ENCODE data around the gene ANKRD37.

Gene ANKRD37

DNA sequence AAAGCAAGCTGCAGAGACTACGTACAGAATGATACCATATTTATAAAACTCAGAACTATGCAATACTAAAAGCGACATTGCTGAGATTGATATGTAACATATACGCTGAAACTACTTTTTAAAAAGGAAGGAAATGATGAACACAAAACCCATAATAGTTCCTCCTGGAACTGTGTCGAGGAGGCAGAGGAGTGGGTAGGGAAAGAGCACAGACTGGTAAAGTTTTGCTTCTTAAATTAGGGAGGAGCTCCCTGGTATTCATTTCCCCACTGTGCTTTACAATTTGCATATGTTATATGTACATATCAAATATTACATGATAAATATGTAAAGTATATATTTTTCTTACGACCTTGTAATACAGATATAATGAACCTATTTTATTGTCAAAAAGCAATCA lies 15.2 kb downstream of the ANKRD37 start:
- in situ Hi-C loops (cut with HindIII; ENCODE audit: low sequenced_read_pairs): no loop called here

DNA sequence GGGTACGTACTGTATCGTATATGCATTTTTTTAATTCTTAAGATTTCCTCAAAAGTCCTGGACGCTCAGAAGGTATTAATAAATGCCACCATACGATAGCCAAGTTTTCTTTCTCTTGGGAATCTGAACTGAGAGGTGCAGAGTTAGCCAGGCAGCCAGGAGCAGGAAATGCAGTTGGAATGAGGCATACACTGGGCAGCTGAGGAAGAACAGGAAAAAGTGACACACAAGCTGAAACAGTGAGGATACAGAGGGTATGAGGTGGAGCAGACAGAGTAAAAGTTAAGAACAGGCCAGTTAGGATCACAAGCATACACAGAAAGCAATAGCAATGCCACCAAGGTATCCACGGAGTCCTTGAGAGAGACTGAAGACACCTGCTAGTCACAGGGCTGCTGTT lies 15.8 kb downstream of the ANKRD37 start:
- in situ Hi-C loops (cut with HindIII; ENCODE audit: low sequenced_read_pairs): no loop called here

DNA sequence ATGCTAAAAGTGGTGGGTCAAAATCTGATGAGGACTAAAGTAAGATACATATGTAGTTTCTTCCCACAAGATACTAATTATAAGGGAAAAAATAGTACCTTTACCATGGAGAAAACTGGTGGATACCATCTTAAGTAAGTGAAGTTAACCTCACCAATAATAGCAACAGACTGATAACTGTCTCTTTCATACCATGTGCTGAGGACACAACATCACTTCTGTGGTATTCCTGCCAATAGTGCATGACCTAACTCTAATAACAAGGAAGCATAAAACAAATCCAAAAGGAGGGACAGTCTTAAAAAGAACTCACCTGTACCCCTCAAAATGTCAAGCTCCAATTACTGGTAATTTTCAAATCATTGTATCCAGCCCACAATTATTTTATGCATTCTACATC lies 20.3 kb downstream of the ANKRD37 start:
- in situ Hi-C loops (cut with HindIII; ENCODE audit: low sequenced_read_pairs): no loop called here

DNA sequence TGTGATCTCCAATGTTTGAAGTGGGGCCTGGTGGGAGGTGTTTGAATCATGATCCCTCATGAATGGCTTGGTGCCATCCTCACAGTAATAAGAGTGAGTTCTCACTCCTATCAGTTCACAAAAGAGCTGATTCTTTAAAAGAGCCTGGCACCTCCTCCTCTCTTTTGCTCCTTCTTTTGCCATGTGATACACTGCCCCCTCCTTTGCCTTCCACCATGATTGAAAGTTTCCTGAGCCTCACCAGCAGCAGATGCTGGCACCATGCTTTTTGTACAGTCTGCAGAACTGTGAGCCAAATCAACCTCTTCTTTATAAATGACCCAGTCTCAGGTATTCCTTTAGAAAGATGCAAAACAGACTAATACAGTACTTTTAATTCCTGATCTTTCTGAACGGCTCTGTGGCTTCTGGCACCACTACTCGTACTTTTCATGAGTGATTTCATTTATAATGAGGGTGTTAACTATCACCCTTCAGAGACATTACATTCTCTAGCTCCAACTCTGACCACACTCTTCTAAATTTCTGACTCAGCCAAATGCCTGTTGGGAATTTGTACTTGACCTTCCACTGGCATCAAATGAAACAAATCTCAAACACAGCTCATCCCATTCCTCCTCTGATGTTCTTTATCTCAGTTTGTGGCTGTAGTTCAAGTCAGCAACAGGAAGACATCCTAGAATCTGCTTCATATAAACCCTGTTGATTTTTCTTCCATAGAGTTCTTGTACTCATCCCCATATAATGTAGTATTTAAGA lies 24.9 kb downstream of the ANKRD37 start:
- in situ Hi-C loops (cut with HindIII; ENCODE audit: low sequenced_read_pairs): no loop called here

- in situ Hi-C loops (cut with HindIII; ENCODE audit: low sequenced_read_pairs): no loop called here
These were observed 28.4 kb downstream of the ANKRD37 start for GRCh38 chr4:185424905-185425646.

DNA sequence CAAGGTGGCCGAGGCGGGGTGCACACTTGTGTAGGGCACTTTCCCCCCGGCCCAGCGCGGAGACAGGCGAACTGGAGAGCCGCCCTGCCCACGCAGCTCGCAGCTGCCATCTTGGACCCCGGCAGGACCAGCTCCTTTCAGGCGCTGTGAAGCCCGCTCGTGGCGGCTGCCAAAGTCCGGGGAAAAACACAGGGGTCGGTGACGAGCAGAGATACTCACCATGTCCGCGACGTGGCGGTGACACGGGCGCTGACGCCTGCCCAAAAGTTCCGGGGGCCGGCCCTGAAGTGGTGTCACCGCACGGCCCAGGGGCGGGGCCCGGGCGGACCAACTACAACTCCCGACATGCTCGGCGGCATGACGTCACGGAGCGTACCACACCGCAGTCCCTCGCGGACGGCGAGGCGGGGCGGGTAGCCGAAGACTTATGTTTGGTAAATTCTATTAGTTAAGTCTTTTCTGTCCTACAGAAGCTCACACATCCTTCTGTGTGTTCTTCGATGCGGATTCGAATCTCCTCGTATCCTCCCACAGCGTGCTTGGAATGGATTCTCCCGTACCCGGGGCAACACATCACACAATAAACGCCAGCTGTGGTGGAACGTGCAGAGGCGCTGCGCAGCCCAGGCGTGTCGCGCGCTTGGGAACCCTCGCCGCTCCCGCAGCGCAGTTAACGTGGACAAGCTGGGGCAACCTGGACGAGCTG lies 29.2 kb downstream of the ANKRD37 start, which contains the start of gene UFSP2:
TSS of gene UFSP2 (minus strand) at position 318 of the 706 bp plus-strand sequence. CDS start at position 222, 96 bp downstream.
- in situ Hi-C loops (cut with HindIII; ENCODE audit: low sequenced_read_pairs): no loop called here

GRCh38 chr4:185426960-185427688 lies 30.5 kb downstream of the ANKRD37 start:
- in situ Hi-C loops (cut with HindIII; ENCODE audit: low sequenced_read_pairs): no loop called here

DNA sequence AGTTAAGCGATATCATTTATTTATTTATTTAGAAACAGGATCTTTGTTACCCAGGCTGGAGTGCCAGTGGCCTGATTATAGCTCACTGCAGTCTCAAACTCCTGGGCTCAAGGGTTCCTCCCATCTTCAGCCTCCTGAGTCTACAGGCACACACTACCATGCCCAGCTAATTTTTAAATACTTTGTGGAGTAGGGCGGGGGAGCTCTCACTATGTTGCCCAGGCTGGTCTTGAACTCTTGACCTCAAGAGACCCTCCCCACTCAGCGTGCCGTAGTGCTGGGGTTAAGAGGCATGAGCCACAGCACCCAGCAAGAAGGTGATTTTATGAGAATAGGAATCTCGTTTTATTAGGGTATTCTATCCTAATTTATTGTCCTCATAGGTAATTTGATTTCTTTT lies 33.0 kb downstream of the ANKRD37 start:
- in situ Hi-C loops (cut with HindIII; ENCODE audit: low sequenced_read_pairs): no loop called here

GRCh38 chr4:185435466-185435865 lies 38.8 kb downstream of the ANKRD37 start:
- in situ Hi-C loops (cut with HindIII; ENCODE audit: low sequenced_read_pairs): no loop called here

- in situ Hi-C loops (cut with HindIII; ENCODE audit: low sequenced_read_pairs): no loop called here
These were observed 41.2 kb downstream of the ANKRD37 start for GRCh38 chr4:185437809-185438208.

- in situ Hi-C loops (cut with HindIII; ENCODE audit: low sequenced_read_pairs): no loop called here
These were observed 44.8 kb downstream of the ANKRD37 start for GRCh38 chr4:185441479-185441878.

- in situ Hi-C loops (cut with HindIII; ENCODE audit: low sequenced_read_pairs): no loop called here
These were observed 48.6 kb downstream of the ANKRD37 start for GRCh38 chr4:185445209-185445608.
